Measurements from ENCODE around the gene DNAJC22.
"Not testable (repeated sequence)": the region's sequence is repeated elsewhere in the genome, so short reads cannot be mapped to it uniquely, and the experiment has no call there.

The DNAJC22 gene

DNA sequence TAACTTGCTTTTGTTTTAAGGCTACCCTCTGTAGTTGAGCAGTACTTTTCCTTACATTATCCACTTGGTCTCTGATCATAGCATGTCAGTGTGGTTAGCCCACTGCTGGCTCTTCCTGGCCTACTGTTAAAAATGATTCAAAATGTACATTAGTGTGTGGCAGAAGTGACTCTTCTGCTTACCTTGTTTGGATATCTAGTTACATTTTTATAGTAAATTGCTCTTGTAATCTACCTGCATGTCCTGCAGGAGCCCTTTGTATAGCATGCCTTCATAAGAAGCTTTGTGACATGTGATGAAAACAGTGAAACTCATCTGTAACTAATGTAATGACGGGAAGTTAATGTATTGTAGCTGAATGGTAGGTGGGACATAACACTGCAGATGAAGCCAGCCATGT, 28.7 kb downstream of the DNAJC22 start:
- DNase-seq: no peak

DNA sequence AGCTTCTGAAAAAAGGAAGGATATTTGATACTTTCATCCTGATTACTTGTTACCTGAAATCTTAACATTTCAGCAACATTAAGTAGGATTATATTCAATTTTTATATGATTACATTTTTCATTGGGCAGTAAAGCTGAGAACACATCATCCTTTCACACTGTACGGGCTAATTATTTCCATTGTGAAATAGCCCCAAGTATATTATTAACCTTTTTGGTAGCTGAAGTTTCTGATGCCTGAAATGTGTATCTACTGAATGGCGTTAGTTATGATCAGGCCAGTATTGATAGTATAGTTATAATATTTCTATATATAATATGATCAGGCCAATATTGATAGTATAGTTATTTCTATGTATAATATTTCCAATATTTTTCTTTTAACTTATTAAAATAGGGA, 30.7 kb downstream of the DNAJC22 start:
- DNase-seq: no peak

DNA sequence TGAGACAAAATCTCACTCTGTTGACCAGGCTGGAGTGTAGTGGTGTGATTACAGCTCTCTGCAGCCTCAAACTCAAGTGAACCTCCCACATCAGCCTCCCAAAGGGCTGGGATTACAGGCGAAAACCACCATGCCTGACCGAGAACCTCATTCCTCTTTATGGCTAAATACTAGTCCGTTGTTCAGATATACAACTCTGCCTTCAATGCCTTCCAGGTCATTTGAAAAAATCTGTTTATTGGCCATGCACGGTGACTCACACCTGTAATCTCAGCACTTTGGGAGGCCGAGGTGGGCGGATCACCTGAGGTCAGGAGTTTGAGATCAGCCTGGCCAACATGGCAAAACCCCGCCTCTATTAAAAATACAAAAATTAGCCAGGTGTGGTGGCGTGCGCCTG, 33.5 kb downstream of the DNAJC22 start:
- DNase-seq: not testable (repeated sequence)

DNA sequence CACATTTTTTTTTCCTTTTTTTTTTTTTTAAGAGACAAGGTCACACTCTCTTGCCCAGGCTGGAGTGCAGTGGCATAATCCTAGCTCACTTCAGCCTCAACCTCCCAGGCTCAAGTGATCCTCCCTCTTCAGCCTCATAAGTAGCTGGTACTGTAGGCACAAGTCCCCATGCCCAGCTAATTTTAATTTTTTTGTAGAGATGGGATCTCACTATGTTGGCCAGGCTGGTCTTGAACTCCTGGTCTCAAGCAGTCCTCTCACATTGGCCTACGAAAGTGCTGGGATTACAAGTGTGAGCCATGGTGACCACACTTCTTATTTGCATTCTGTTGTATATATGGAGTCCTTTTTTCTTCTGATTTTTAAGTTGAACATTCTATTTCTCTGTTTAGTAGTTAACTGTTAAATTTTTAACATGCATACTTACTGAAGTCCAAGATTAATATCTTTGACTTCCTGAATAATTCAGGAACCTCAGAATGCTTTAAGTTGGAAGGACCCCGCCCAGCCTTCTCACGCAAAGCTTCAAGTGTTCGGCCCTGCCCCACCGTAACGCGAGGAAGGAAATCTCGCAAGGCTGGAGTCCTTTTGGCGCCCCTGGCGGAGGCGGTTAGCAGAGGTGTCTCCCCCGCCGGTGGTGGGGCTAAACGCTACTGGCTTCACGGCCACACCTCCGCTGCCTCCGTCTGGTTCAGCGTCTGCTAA, 42.1 kb downstream of the DNAJC22 start:
- no peak for DNase-seq

DNA sequence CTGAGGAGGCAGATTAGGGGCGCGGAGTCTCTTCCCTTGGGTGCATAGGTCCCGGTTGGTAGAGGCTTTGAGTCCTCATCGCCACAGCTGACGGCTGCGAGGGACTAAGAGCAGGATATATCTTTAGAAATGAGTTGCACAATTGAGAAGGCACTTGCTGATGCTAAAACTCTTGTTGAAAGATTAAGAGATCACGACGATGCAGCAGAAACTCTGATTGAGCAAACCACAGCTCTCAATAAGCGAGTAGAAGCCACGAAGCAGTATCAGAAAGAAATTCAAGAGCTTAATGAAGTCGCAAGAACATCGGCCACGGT, 42.7 kb downstream of the DNAJC22 start:
- DNase-seq: no peak

DNA sequence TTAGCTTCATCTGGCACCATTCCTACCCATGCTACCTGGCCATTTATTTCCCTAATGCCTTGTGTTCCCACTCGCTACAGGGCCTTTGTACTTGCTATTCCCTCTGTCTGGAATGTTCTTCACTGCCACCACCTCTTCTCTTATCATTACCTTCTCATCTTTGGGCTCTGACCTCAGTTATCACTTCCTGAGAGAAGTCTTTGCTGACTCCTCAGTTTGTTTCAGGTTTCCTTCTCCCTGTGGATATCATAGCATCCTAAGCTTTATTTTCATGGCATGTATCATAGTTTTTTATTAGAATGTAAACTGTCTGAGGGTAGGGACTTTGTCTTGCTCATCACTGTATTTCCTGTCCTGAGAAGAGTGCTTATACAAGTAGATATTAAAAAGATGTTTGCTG, 50.3 kb downstream of the DNAJC22 start:
- no peak for DNase-seq

DNA sequence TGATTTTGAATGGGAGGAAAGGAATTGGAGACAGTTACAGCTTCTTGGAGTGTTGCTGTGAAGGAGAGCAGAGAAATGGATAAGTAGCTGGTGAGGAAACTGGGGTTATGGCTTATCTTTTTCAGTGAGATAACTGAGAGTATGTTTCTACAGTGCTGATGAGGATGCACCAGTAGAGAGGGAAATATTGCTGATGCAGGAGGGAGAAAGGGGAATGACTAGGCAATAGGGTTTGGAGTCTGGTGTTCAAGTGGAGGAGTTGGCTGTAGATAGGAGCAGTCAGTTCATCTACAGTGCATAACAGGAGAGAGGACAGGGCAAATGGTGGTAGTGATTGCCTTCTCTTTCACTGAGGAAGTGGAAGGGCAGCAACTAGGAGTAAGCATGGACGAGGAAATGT, 53.6 kb downstream of the DNAJC22 start:
- DNase-seq: no peak

Measured in NCI-H1417 treated with DMSO at 0.1 percent for 48 hours (cell line).